Measurements from ENCODE around the gene NYAP2. TPM values are rescaled to one million over a fixed set of nuclear protein-coding genes. Genes with fewer than 3 reads are reported as not detected.

NYAP2 gene
- total RNA-seq, 1 experiment from 2014 or later = 2.3 TPM

DNA sequence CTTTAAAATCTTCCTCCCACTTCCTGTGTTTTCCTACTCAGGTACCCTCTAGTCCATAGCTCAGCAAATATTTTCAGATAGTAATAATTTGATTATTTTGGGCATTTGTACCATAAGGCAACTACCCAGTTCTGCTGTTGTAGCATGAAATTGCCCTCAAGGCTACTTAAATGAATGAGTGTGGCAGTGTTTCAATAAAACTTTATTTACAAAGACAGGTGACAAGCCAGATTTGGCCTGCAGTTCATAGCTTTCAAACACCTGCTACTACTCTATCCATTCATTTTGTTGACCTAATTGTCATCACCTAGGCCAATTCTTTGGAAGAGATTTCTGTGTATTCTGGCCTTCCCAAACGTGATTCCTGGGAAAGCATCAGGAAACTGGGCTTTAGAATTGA, 28.9 kb downstream of the NYAP2 start:
- no peak for DNase-seq (ENCODE audit: low read depth)

DNA sequence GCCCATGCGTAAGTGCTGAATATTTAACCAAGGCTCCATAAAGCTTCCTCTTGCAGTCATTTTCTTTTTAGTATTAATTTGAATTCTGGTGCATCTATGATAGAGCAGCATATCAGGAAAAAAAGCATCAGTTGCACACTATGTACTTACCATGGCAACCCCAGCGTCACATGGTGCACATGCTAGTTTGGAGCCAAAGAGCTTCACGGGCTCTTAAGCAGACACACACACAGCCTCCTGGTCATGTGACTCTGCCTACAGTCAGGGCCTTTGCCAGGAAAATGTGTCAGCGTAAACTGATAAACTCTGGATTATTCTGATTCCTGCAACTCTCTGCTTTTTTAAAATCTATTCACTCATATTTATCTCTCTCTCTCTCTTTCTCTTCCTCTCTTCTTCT, 30.2 kb downstream of the NYAP2 start:
- peak; percentile 49 for DNase-seq (ENCODE audit: low read depth)

DNA sequence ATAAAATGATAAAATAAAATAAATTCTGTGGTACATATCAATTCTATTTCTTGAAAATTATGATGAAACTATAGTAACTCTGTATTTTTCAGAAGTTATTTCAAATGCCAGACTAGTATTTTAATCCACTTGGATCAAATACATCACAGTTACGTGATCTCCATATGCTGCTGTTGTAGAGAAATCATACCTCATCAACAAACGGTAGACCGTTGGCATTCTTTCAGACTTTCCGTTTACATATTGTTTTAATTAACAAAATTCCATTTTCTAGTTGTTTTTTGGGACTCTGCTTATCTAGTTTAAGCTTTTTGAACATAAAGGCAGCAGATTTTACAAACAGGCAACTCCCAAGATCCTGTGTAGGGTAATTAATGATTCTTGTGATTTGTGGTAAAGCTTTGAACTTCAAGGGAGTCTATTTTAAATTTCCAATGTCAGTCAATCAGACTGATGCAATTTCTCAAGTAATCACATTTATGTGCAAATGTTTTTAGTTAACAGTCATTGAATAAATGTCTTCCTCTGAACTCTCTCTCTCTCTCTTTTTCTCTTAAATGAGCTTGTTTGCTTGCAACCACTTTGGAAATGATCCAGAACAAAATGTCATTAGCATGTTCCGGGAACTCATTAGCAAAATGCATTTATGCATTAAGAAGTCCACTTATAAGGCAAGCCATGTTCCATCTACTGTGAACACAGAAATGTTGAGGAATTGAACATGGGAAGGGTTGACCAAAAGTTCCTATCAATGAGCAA, 31.8 kb downstream of the NYAP2 start:
- DNase-seq (ENCODE audit: low read depth) = no peak

DNA sequence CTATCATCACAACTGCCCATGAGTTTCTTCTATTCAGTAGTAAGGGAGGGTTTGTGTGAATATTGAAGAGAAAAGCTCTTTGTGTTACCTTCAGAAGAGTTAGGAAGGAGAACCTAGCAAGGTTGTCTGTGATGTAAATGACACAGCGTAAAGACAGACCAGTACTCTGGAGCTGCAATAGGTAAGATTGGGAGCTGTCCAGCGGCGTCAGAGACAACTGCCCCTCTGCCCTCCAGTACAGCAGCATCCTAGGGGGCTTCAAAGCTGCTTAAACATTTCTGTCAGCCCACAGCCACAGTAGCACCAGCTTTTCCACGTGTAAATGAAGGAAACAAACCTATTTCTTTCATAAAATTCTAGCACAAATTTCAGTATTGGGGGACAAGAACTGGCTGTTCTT, 34.5 kb downstream of the NYAP2 start:
- DNase-seq (ENCODE audit: low read depth) = no peak

DNA sequence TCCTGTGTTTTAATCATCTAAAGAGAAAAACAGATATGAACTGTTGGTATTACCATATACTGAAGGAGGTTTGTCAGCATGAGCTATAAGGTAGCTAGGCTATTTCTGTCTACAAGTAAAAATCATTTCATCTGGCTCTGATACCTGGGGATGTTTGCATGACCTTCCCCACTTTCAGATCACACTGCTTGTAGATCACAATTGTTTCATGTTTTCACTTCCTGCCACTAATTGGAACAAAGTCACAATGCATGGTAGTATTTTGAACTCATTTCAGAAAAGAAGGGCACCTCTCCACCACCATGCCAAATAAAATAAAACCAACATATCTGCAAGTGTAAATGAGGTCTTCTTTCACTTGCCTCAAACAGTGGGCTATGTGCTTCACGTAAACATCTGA, 37.8 kb downstream of the NYAP2 start:
- DNase-seq (ENCODE audit: low read depth) = no peak

DNA sequence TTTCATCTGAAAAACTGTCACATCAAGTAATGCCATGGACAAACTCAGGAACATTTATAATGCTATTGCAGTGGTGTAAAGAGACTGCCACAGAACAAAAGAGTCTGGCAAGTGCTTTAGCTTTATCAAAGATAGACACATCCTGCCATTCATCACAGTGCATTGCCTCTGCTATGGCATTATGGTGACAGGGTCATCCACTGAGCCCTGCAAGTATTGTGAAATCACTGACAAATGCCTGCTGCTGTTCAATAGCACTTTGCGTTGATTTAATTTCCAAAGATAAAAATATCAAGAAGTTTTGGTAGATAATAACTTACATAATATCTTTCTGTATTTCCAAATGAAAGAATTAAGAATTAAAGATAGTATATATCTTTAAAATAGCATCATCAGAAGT, 38.7 kb downstream of the NYAP2 start:
- no peak for DNase-seq (ENCODE audit: low read depth)

DNA sequence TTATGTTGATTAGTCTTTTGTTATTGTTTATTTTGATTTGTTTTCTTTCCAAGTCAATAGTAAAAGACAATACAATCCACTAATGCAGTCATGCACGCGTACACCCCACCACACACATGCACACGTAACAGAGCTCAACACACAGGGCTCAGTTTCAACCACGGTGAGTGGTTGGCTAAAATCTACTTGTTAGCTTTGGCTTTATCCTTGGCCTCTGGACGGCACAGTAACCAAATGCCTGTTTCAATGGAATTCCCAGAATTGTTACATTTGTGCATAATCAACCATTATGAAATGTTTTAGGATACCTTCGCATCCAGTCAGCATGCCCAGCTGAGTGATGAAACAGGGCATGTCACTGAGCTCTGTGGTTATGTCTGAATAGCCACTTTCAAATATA, 53.2 kb downstream of the NYAP2 start:
- peak; percentile 71 for DNase-seq (ENCODE audit: low read depth)

DNA sequence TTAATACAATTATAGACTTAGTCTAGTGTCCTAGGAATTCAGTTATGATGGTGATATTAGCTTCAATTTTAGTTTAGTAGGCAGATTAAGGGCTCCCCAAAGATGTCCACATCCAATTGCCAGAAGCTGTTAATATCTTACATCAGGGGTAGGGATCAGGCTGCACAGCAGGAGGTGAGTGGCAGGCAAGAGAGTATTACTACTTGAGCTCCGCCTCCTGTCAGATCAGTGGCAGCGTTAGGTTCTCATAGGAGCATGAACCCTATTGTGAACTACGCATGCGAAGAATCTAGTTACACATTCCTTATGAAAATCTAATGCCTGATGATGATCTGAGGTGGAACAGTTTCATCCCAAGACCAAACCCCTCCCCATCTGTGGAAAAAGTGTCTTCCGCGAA, 54.9 kb downstream of the NYAP2 start:
- no peak for DNase-seq (ENCODE audit: low read depth)

DNA sequence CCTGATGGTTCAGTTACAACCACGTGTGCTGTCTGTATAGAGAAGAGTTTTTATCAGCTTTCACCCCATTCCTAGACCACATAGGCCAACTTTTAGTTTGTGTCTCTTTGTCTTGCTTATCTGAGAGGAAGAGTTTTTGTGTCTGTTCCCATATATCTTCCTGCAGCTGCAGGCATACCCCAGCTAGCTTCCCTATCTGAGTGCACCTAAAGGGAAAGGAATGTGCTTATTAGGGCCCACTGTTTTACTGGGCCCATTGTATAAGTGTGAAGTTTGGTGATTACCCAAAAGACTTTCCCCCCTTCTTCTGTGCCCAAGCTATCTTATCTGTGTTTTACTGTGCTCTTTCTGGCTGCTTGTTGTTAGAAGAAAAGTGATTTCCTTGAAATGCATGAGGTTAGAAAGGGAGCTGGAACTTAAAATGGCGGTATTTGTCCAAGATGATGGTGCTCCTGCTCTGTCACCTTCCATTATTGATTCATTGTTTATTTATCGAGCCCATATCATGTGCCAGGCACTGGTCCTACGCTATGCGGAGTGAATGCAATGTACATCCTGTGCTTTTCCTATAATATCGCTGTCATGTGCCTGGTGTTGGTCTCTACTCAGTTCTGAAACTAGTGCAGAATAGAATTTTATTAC, 57.2 kb downstream of the NYAP2 start:
- no peak for DNase-seq (ENCODE audit: low read depth)

DNA sequence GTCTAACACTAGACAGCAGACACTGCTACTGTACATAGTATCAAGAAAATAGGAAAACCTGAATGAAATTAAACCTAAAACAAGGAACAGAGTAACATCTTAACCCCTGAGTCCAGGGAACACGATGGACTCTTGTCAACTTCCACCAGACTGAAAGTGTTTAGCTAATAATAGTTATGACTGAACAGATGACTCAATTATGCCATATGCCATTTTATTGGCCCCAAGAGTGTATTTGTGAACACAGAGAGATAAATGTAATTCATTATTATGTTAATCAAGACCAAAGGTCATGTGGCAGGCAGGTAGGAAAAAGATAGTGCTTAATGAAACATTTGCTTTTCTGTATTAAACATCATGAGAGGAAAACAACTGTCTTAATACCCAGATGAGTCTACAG, 58.0 kb downstream of the NYAP2 start:
- DNase-seq (ENCODE audit: low read depth) = peak; percentile 43

DNA sequence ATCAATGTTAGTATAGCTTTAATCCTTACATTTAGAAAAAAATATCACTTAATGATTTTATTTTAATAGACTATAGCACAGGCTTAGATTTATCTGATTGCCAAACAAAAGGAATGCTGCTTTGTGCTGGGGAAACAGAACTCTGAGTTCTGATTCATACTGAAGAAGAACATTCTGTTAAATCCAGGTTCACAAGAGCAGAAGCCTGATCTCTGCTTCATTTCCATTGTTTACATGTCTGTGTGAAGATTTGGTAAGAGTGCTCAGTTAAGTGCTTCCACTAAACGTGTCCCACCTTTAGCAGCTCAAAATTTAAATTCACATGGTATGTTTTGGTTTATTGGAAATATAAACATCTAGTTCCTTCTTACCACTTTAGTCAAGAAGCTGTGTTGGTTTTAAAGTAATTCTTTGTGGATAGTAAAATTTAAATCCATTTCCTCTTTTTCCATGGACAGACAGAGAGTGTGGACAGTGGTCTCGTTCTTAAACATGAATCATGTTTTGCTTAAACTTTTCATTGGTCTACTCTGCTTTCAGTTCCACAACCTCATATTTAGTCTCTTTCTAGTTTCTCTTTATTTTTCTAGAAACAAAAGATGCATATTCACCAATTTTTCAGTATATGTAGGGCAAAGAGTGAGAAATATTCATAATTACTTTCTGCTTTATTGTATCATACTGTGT, 59.1 kb downstream of the NYAP2 start:
- DNase-seq (ENCODE audit: low read depth) = peak; percentile 58

DNA sequence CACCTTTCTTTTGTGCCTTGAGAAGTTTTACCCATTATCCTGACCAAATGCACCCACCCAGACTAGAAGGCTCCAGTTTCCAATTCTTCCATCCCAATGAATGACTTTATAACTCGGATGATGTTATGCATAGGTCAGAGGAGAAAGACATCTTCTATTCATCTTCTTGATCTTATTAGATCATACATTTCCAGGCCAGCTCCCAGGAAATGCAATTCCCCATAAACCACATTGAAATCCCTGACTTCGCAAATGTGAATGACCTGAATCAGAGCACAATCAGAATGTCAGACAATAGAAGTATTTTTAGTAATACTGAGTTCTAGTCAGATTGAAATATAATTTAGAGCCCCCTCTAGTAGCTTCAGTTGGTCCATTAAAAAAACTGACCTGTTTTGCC, 62.9 kb downstream of the NYAP2 start:
- no peak for DNase-seq (ENCODE audit: low read depth)

DNA sequence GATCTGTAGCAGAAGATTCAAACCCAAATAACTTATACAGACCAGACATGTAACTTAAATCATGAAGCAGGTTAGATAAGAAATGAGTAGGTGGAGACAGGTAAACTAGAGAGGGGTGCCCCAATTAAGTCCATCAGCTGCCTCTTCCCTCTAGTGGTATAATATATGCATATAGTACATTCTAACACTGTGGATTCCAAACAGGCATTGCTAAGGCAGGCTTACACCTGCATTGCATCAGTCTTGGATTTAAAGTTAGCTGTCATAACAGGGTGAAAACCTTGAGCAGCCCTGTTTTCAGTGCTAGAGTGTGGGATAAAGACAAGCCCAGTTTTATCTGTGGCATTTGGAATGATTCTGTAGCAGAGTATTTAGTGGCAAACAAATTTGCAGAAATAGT, 63.4 kb downstream of the NYAP2 start:
- no peak for DNase-seq (ENCODE audit: low read depth)

DNA sequence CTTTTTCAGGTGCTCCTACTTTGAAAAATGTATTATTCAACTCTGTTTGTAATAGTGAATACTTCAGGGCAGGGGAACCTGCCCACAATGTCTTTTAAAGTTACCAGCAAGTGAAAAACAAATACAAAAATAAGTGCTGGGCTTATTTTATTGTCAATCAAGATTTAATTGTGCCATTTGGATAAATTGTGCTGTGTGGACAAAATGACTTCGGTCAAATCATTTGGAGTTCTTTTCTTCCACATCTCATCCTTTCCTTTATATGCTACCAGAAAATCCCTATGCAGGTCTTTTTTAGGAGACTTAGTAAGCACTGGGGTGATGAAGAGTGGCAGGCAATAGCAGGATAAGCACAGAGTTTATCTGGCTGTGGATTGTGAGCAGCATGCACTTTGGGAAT, 63.9 kb downstream of the NYAP2 start:
- no peak for DNase-seq (ENCODE audit: low read depth)

DNA sequence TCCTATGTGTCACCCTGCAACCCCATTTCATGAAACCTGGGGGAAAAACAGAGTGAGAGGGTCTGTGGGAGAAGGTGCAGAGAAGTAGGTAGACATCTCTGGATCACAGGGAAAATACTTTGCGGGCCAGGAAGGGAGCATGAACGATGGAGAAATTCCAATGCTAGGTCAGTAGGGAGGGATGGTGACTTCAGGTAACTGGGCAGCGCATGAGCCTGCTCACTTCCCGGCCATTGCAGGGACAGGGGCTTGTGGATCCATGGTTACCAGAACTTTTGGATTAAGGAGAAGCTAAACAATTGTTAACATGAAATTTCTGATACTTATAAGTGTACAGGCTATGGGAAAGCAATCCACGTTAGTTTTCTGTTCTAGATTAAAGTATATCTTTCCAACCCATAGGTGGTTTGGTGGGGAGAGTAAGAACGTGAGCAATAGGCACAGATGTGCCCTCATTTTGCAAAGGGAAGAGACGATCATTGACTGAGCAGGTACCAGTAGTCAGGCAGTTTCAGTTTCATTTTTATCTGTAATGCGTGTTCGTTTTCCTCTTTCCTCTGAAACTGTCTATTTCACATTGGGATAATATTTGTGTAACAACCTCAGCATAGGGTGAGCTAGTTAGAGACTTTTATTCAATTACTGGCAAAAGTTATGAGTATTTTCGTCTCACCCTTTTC, 65.0 kb downstream of the NYAP2 start:
- DNase-seq (ENCODE audit: low read depth) = peak; percentile 46

DNA sequence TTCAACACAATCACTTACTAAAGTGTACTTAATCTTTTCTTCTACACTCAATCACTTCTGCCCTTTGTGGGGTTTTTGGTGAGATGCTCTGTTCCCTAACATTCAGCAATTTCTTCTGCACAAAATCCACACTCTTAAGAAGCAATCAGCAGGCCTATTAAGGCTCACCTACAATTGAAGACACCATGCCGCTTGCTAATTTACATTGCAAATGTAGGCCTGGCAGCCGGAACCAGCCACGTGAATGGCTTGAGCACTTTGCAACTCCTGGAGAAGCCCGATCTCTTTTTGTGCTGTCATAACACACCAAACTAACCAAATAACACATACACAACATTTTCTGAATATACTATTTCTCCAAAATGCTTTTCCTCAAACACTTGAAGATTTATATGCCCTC, 66.3 kb downstream of the NYAP2 start:
- DNase-seq (ENCODE audit: low read depth) = no peak

DNA sequence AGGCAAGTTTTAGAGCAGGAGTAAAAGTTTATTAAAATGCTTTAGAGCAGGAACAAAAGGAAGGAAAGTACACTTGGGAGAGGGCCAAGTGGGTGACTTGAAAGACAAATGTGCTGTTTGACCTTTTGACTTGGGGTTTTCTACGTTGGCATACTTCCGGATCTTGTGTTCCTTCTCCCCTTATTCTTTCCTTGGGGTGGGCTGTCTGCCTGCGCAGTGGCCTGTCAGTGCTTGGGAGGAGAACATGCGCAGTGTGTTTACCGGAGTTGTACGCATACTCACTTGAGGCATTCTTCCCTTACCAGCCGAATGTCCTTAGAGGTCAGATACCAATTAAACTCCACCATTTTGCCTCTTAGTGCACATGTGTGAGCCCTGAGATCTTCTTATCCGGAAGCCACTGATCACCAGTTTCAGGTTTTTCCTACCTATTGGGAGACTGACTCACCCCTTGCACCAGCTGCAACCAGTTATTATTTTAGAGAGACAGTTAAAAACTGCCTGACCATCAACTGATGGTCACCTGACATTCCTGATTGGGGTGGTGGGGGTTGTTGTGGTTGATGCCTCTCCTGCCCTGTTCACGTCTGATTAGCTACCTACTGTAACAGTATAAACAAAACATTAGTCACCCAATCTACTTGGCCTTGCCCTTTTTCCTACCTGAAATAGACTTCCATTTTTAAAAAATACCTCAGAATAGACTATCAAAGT, 67.5 kb downstream of the NYAP2 start:
- DNase-seq (ENCODE audit: low read depth) = peak; percentile 93

DNA sequence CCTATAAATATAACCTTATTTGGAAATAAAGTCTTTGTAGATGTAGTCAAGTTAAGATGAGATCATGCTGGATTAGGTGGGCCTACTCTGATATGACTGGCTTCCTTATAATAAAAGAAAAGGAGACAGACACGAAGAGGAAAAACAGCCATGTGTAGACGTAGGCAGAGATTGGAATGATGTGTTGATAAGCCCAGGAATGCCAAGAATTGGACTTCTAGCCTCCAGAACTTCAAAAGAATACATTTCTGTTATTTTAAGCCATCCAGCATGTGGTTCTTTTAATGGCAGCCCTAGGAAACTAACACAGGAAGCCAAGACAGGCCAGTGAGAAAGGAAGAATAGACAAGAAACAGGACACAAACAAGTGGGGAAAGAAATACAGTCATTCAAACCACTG, 68.6 kb downstream of the NYAP2 start:
- peak; percentile 81 for DNase-seq (ENCODE audit: low read depth)

DNA sequence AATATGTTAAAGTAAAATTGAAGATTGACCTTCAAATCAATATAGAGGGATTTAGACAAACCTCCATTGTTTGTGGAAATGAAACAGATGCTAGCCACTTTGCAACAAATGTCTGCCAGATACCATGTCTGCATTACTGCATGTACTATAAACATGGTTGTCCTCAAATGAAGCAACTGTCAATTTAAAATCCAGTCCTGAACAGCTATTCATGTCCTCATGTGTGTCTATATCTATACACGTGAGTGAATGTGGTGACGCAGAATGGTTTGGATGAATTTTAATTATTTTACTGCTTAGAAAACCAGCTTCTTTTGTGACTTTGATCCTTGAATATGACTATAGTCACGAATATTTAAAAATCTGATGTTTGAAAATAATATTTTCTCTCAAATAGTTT, 71.5 kb downstream of the NYAP2 start:
- DNase-seq (ENCODE audit: low read depth) = no peak

DNA sequence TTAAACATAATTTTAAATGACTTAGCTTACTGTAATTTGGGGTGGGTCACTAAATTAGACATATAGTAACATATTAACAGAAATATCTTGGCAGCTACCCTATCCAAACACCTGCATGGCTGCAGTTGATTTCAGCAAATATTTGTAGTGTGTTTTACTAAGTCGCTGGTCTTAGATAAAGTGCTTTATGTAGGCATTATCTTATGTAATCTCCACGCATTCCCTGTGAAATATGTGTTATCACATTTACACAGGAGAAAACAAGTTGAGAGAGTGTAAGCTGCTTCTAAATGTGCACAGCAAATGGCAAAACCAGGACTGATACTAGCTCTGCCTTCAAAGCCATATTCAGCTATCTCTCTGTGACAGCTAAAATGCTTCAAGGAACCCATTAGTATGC, 72.0 kb downstream of the NYAP2 start:
- no peak for DNase-seq (ENCODE audit: low read depth)

DNA sequence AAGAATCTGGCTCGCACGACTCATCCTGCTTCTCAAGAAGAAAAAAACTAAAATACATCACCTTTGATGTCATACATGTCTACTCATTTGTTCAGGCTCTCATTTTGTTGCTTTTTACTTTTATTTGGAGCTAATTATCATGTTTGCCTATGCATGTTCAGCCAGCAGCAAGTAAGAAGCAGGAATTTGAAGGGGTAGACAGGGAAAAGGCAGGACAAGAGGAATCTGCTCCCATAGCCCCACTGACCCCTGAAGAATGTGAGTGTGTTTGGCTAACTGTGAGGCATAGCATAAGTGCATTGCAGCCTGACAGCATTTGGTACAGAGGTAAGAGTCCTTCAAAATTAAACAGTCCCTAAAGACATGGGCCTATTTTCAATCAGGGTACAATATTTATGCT, 72.7 kb downstream of the NYAP2 start:
- no peak for DNase-seq (ENCODE audit: low read depth)

DNA sequence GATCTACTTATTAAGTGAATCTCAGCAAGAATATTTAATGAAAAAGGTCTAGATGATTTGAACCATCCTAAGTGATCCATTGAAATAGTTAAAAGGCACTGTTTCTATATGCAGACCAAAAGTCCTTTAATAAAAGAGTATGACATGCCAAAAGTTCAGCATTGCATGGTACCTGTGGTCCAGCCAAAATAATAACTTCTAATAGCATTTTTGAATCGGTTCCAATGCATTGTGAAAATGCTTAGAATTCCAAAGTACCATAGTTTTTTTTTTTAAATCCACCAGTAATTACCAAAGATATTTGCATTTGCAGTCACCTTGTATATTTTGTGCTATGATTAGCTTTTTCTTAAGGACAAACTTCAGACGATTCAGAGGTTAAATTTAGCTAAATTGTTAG, 79.9 kb downstream of the NYAP2 start:
- DNase-seq (ENCODE audit: low read depth) = peak; percentile 61
